MM.1S (cell line): ENCODE results near the gene YY1.

ENCODE experiments used
- DNase-seq: peaks from one replicate; pipeline ENCODE4 v3.0.0-alpha.2; 2015
- H2AFZ ChIP-seq: fragments of 300-600 bp; sonication (generic); 2 replicates; pipeline ENCODE4 v1.6.0; 2016; ENCODE audit warnings: antibody characterized with exemption, low read length
- H3F3A ChIP-seq: fragments of 300-600 bp; sonication (generic); 2 replicates; pipeline ENCODE4 v1.6.1; 2016; ENCODE audit warnings: mild to moderate bottlenecking, antibody characterized with exemption, low read length, moderate library complexity, mixed read lengths; ENCODE audit not compliant: insufficient read depth
- H3K27ac ChIP-seq: fragments of 300-600 bp; sonication (generic); 2 replicates; pipeline ENCODE4 v1.5.1; 2016; ENCODE audit warnings: mild to moderate bottlenecking, low read length
- H3K27me3 ChIP-seq: fragments of 300-600 bp; sonication (generic); replicated peaks from 2 replicates; pipeline ENCODE4 v1.6.0; 2016; ENCODE audit warnings: low read length; ENCODE audit not compliant: insufficient read depth
- H3K36me3 ChIP-seq: fragments of 300-600 bp; sonication (generic); replicated peaks from 2 replicates; pipeline ENCODE4 v1.6.1; 2016; ENCODE audit warnings: mild to moderate bottlenecking, low read length, mixed read lengths; ENCODE audit not compliant: insufficient read depth
- H3K4me1 ChIP-seq: fragments of 300-600 bp; sonication (generic); 2 replicates; pipeline ENCODE4 v1.6.1; 2016; ENCODE audit warnings: low read length, mixed read lengths
- H3K4me2 ChIP-seq: fragments of 300-600 bp; sonication (generic); 2 replicates; pipeline ENCODE4 v1.6.0; 2016; ENCODE audit warnings: low read depth, low read length
- H3K4me3 ChIP-seq: fragments of 300-600 bp; sonication (generic); 2 replicates; pipeline ENCODE4 v1.5.1; 2016; ENCODE audit warnings: low read length, mixed read lengths
- H3K79me2 ChIP-seq: fragments of 300-600 bp; sonication (generic); 2 replicates; pipeline ENCODE4 v1.6.1; 2016; ENCODE audit warnings: mixed run types, low read length, mixed read lengths
- H3K9ac ChIP-seq: fragments of 300-600 bp; sonication (generic); 2 replicates; pipeline ENCODE4 v1.6.1; 2016; ENCODE audit warnings: low read length, mixed read lengths
- H3K9me2 ChIP-seq: fragments of 300-600 bp; sonication (generic); replicated peaks from 2 replicates; pipeline ENCODE4 v1.6.1; 2016; ENCODE audit warnings: mild to moderate bottlenecking, low read length, mixed read lengths; ENCODE audit not compliant: insufficient read depth
- H3K9me3 ChIP-seq: fragments of 300-600 bp; sonication (generic); replicated peaks from 2 replicates; pipeline ENCODE4 v1.6.1; 2016; ENCODE audit warnings: mild to moderate bottlenecking, low read length, mixed read lengths; ENCODE audit not compliant: insufficient read depth
- H4K20me1 ChIP-seq: fragments of 300-600 bp; sonication (generic); 2 replicates; pipeline ENCODE4 v1.6.1; 2016; ENCODE audit warnings: mild to moderate bottlenecking, low read length, moderate library complexity, mixed read lengths; ENCODE audit not compliant: insufficient read depth
- EZH2 ChIP-seq: fragments of 300-600 bp; sonication (generic); optimal IDR thresholded peaks from 2 replicates; pipeline ENCODE3; 2017; ENCODE audit warnings: low read depth, mild to moderate bottlenecking, antibody characterized with exemption, low read length, mixed read lengths
- EZH2phosphoT487 ChIP-seq: fragments of 300-600 bp; sonication (generic); IDR thresholded peaks from 2 replicates; pipeline ENCODE4 v1.6.1; 2018; ENCODE audit warnings: antibody characterized with exemption, low read length
- TF ChIP-seq, protein P1 (sequence below): fragments of 300-600 bp; sonication (generic); IDR thresholded peaks from 2 replicates; pipeline ENCODE4 v1.5.1; 2016; ENCODE audit warnings: antibody characterized with exemption, low read length, mixed read lengths

YY1 gene

DNA sequence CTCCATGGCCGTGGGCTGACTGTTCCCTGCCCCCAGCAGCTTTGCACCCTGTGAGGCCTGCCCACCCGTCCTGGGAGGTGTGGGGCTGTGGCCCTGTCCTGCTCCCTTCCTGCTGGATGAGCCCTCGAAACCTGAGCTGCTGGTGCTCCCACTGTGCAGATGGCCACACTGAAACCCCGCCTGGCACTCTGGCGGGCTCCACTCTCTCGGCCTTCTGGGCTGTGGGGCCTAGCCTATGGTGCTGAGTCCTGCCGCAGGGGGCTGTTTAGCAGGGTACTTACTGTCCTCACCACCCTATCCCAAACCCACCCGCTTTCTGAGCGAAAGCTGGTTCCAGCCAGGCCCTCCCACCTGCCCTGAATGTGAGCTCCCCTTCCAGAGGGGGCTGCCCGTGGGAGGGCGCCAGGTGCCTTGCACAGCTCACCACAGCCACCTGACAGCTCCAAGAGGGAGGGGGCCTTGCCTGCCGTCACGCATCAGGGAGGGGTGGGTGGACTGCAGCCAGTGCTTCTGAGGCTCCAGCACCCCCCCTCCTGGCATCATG lies 91.5 kb downstream of the YY1 start:
- Histone ChIP-seq H3K27ac (no peak overlapping the region), H3K4me1 (no peaks in the 10 kb centered on the region), H3K9me2 (no peaks in the 10 kb centered on the region), H3K9me3 (no peaks in the 10 kb centered on the region), H3K4me3 (no peak overlapping the region), H3K36me3 (no peaks in the 10 kb centered on the region), H2AFZ (no peak overlapping the region), H3K4me2 (no peak overlapping the region), H3K79me2 (no peaks in the 10 kb centered on the region), H4K20me1 (no peaks in the 10 kb centered on the region), H3K9ac (no peak overlapping the region), H3K27me3 (no peaks in the 10 kb centered on the region), H3F3A (no peaks in the 10 kb centered on the region)
- no peak for DNase-seq
- TF ChIP-seq EZH2phosphoT487 (no peak), EZH2 (no peak)
- TF ChIP-seq, protein P1, sequence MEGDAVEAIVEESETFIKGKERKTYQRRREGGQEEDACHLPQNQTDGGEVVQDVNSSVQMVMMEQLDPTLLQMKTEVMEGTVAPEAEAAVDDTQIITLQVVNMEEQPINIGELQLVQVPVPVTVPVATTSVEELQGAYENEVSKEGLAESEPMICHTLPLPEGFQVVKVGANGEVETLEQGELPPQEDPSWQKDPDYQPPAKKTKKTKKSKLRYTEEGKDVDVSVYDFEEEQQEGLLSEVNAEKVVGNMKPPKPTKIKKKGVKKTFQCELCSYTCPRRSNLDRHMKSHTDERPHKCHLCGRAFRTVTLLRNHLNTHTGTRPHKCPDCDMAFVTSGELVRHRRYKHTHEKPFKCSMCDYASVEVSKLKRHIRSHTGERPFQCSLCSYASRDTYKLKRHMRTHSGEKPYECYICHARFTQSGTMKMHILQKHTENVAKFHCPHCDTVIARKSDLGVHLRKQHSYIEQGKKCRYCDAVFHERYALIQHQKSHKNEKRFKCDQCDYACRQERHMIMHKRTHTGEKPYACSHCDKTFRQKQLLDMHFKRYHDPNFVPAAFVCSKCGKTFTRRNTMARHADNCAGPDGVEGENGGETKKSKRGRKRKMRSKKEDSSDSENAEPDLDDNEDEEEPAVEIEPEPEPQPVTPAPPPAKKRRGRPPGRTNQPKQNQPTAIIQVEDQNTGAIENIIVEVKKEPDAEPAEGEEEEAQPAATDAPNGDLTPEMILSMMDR = no peak

DNA sequence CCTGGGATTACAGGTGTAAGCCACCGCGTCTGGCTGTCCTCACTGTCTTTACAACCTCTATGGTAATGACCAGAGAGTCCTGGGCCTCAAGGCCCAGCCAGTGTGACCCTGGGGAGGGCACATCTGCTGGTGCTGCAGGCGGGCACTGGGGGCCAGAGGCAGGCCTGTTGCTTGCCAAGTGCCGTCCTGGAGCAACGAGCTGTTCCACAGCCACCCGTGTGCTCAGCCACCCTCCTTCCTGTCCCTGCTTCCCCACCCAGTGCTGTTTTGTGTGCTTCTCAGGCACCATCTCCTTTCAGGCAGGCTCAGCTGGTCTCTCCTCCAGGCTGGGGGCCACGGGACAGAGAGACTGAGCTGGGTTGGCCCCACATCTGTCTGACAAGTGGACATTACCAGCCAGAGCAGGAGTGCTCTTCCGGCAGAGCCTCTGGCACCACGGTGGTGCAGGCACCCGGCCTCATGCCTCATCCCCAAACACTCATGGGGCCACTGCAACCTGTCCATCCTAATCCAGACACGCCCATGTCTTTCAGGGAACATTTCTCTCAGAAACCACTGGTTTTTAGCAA lies 93.2 kb downstream of the YY1 start:
- no peak overlapping the region for H3K4me3 ChIP-seq
- DNase-seq = no peak
- H4K20me1 ChIP-seq = no peaks in the 10 kb centered on the region
- TF ChIP-seq EZH2 = no peak
- no peak for TF ChIP-seq EZH2phosphoT487
- TF ChIP-seq, protein P1 = no peak
- no peaks in the 10 kb centered on the region for H3K79me2 ChIP-seq
- no peak overlapping the region for H2AFZ ChIP-seq
- H3K9me2 ChIP-seq = no peaks in the 10 kb centered on the region
- H3K27ac ChIP-seq = no peak overlapping the region
- H3F3A ChIP-seq = no peaks in the 10 kb centered on the region
- H3K9ac ChIP-seq = no peak overlapping the region
- H3K9me3 ChIP-seq = no peaks in the 10 kb centered on the region
- no peaks in the 10 kb centered on the region for H3K4me1 ChIP-seq
- H3K27me3 ChIP-seq = no peaks in the 10 kb centered on the region
- no peak overlapping the region for H3K4me2 ChIP-seq
- H3K36me3 ChIP-seq = no peaks in the 10 kb centered on the region
